NT2/D1 (cell line): Measurements from ENCODE around the gene RAB22A.
"Not testable (repeated sequence)": the region's sequence is repeated elsewhere in the genome, so short reads cannot be mapped to it uniquely, and the experiment has no call there.

Source experiments
- DNase-seq: peaks from one replicate; pipeline ENCODE4 v3.0.0-alpha.2; 2011; ENCODE audit warnings: low read depth, low spot score
- H3K27me3 ChIP-seq: 2 replicates; pipeline ENCODE4 v1.6.0; 2011; ENCODE audit warnings: mild to moderate bottlenecking; ENCODE audit not compliant: insufficient read length, insufficient read depth
- H3K36me3 ChIP-seq: 2 replicates; pipeline ENCODE4 v1.6.1; 2011; ENCODE audit warnings: mild to moderate bottlenecking, low read length, mixed read lengths; ENCODE audit not compliant: insufficient read depth, insufficient read length
- H3K4me1 ChIP-seq: 2 replicates; pipeline ENCODE4 v1.5.1; 2011; ENCODE audit not compliant: insufficient read depth, insufficient read length
- H3K4me3 ChIP-seq: 2 replicates; pipeline ENCODE4 v1.5.1; 2011; ENCODE audit warnings: low read depth; ENCODE audit not compliant: insufficient read length
- H3K9ac ChIP-seq: 2 replicates; pipeline ENCODE4 v1.6.0; 2011; ENCODE audit warnings: low read depth; ENCODE audit not compliant: insufficient read length
- H3K9me3 ChIP-seq: 2 replicates; pipeline ENCODE4 v1.5.1; 2011; ENCODE audit warnings: mild to moderate bottlenecking, low read length; ENCODE audit not compliant: insufficient read depth
- SUZ12 ChIP-seq: IDR thresholded peaks from 2 replicates; pipeline ENCODE4 v1.6.1; 2011; ENCODE audit not compliant: insufficient read length, insufficient read depth; ENCODE audit errors: extremely low read depth
- YY1 ChIP-seq: IDR thresholded peaks from 2 replicates; pipeline ENCODE4 v1.6.1; 2011; ENCODE audit not compliant: insufficient read length, insufficient read depth
- ZNF274 ChIP-seq: IDR thresholded peaks from 2 replicates; pipeline ENCODE4 v1.6.1; 2011; ENCODE audit warnings: mild to moderate bottlenecking, low read depth, low read length

Gene RAB22A

GRCh38 chr20:58372806-58373205, 63.3 kb downstream of the RAB22A start:
- no peak for DNase-seq
- Histone ChIP-seq H3K9ac (no peak overlapping the region), H3K4me3 (no peak overlapping the region), H3K9me3 (no peaks in the 10 kb centered on the region), H3K27me3 (no peaks in the 10 kb centered on the region), H3K4me1 (peaks cover 11% of the 10 kb centered on the region), H3K36me3 (no peaks in the 10 kb centered on the region)
- TF ChIP-seq SUZ12 = no peak
- no peak for TF ChIP-seq YY1
- TF ChIP-seq ZNF274 = no peak

- not testable (repeated sequence) for H3K4me3 ChIP-seq, H3K27me3 ChIP-seq, H3K9me3 ChIP-seq, H3K9ac ChIP-seq, H3K36me3 ChIP-seq, DNase-seq
- peaks cover 11% of the 10 kb centered on the region for H3K4me1 ChIP-seq
These were observed 63.8 kb downstream of the RAB22A start for GRCh38 chr20:58373296-58373695.

GRCh38 chr20:58374027-58374850, 64.7 kb downstream of the RAB22A start:
- Histone ChIP-seq H3K9me3 (no peaks in the 10 kb centered on the region), H3K27me3 (no peaks in the 10 kb centered on the region), H3K4me1 (peaks cover 11% of the 10 kb centered on the region), H3K9ac (no peak overlapping the region), H3K4me3 (no peak overlapping the region), H3K36me3 (no peaks in the 10 kb centered on the region)
- TF ChIP-seq SUZ12 (no peak), YY1 (no peak), ZNF274 (no peak)
- no peak for DNase-seq

- DNase-seq = peak; percentile 48
- TF ChIP-seq YY1 = no peak
- TF ChIP-seq ZNF274 = no peak
- no peak for TF ChIP-seq SUZ12
- H3K27me3 ChIP-seq = no peaks in the 10 kb centered on the region
- peak overlapping the region; percentile 39 for H3K9ac ChIP-seq
- H3K4me1 ChIP-seq = peaks cover 11% of the 10 kb centered on the region
- no peak overlapping the region for H3K4me3 ChIP-seq
- H3K9me3 ChIP-seq = no peaks in the 10 kb centered on the region
- H3K36me3 ChIP-seq = no peaks in the 10 kb centered on the region
These were observed 65.6 kb downstream of the RAB22A start for GRCh38 chr20:58374906-58375758.

GRCh38 chr20:58375759-58376352, 66.3 kb downstream of the RAB22A start:
- TF ChIP-seq YY1 (no peak), SUZ12 (no peak), ZNF274 (no peak)
- H3K9ac ChIP-seq = peak overlapping the region; percentile 39
- DNase-seq = no peak

GRCh38 chr20:58377017-58377416, 67.5 kb downstream of the RAB22A start:
- Histone ChIP-seq H3K4me1 (peaks cover 11% of the 10 kb centered on the region), H3K9me3 (peaks cover 16% of the 10 kb centered on the region), H3K27me3 (no peaks in the 10 kb centered on the region), H3K4me3 (no peak overlapping the region), H3K36me3 (no peaks in the 10 kb centered on the region), H3K9ac (no peak overlapping the region)
- DNase-seq = no peak
- TF ChIP-seq SUZ12 (no peak), YY1 (no peak), ZNF274 (no peak)

More at GRCh38 chr20:58375759-58376352, 66.3 kb downstream of the RAB22A start:
- Histone ChIP-seq H3K36me3 (no peaks in the 10 kb centered on the region), H3K4me3 (no peak overlapping the region), H3K27me3 (no peaks in the 10 kb centered on the region), H3K9me3 (peaks cover 4% of the 10 kb centered on the region; the same call in 1 of the 2 replicates), H3K4me1 (peaks cover 11% of the 10 kb centered on the region)

GRCh38 chr20:58377766-58378401, 68.4 kb downstream of the RAB22A start:
- DNase-seq = no peak
- H3K9ac ChIP-seq = no peak overlapping the region
- no peaks in the 10 kb centered on the region for H3K36me3 ChIP-seq
- TF ChIP-seq SUZ12 = no peak
- no peak for TF ChIP-seq ZNF274
- no peak for TF ChIP-seq YY1
- H3K9me3 ChIP-seq = peaks cover 24% of the 10 kb centered on the region
- no peak overlapping the region for H3K4me3 ChIP-seq
- H3K27me3 ChIP-seq = no peaks in the 10 kb centered on the region
- H3K4me1 ChIP-seq = peaks cover 11% of the 10 kb centered on the region
